ENCODE results near the gene TSNAX. TPM values are rescaled to one million over a fixed set of nuclear protein-coding genes. Genes with fewer than 3 reads are reported as not detected.

Gene TSNAX
- total and polyA plus RNA-seq, 4 donors = 12.8 to 25.4 (median 19.6) TPM

DNA sequence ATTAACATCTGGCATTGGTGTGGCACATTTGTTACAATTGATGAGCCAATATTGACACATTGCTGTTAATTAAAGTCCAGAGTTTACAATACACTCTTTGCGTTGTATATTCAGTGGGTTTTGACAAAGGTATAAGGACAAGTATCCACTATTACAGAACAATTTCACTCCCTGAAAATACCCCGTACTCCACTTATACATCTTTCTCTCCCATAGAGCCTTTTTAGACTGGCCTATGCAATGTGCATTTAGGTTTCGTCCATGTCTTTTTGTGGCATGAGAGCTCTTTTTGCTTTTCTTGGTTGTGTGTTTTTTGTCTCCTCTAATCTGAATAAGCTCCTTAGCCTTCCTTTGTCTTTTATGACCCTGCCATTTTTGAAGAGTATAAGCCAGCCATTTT lies 40.6 kb upstream of the TSNAX start:
- DNase-seq (ENCODE audit: low spot score) = no peak
- Histone ChIP-seq H3K9me3 (ENCODE audit: control insufficient read depth in 4 of 4, low read length in 3 of 4) (no peaks in the 10 kb centered on the region), H3K9ac (ENCODE audit: low read depth in 1 of 2, low read length in 2 of 2) (no peak overlapping the region), H3K4me1 (ENCODE audit: control insufficient read depth in 4 of 4, insufficient read depth in 4 of 4, low read length in 3 of 4) (no peaks in the 10 kb centered on the region), H3K27me3 (ENCODE audit: control insufficient read depth in 4 of 4, insufficient read depth in 4 of 4, low read length in 3 of 4) (no peaks in the 10 kb centered on the region), H3K36me3 (ENCODE audit: control insufficient read depth in 4 of 4, insufficient read depth in 3 of 4, low read depth in 1 of 4, low read length in 3 of 4) (no peaks in the 10 kb centered on the region), H3K27ac (ENCODE audit: low read depth in 1 of 2, low read length in 2 of 2) (no peak overlapping the region), H3K4me3 (ENCODE audit: low read depth in 1 of 3, low read length in 3 of 3) (no peak overlapping the region)
- TF ChIP-seq EGR1 (IDR thresholded peaks at IDR 0.05; ENCODE audit: low read depth in 2 of 2) (no peak), NR2F2 (IDR thresholded peaks at IDR 0.05) (no peak), YY1 (IDR thresholded peaks at IDR 0.05) (no peak), JUND (IDR thresholded peaks at IDR 0.05) (no peak), HNF4A (conservative IDR thresholded peaks at IDR 0.05) (no peak), RAD21 (IDR thresholded peaks at IDR 0.05) (no peak), FOXA2 (IDR thresholded peaks at IDR 0.05) (no peak), HNF4G (IDR thresholded peaks at IDR 0.05) (no peak)
- TF ChIP-seq, protein P1, sequence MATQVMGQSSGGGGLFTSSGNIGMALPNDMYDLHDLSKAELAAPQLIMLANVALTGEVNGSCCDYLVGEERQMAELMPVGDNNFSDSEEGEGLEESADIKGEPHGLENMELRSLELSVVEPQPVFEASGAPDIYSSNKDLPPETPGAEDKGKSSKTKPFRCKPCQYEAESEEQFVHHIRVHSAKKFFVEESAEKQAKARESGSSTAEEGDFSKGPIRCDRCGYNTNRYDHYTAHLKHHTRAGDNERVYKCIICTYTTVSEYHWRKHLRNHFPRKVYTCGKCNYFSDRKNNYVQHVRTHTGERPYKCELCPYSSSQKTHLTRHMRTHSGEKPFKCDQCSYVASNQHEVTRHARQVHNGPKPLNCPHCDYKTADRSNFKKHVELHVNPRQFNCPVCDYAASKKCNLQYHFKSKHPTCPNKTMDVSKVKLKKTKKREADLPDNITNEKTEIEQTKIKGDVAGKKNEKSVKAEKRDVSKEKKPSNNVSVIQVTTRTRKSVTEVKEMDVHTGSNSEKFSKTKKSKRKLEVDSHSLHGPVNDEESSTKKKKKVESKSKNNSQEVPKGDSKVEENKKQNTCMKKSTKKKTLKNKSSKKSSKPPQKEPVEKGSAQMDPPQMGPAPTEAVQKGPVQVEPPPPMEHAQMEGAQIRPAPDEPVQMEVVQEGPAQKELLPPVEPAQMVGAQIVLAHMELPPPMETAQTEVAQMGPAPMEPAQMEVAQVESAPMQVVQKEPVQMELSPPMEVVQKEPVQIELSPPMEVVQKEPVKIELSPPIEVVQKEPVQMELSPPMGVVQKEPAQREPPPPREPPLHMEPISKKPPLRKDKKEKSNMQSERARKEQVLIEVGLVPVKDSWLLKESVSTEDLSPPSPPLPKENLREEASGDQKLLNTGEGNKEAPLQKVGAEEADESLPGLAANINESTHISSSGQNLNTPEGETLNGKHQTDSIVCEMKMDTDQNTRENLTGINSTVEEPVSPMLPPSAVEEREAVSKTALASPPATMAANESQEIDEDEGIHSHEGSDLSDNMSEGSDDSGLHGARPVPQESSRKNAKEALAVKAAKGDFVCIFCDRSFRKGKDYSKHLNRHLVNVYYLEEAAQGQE (IDR thresholded peaks at IDR 0.05) = no peak
- TF ChIP-seq, protein P2, sequence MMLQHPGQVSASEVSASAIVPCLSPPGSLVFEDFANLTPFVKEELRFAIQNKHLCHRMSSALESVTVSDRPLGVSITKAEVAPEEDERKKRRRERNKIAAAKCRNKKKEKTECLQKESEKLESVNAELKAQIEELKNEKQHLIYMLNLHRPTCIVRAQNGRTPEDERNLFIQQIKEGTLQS (IDR thresholded peaks at IDR 0.05) = no peak
- TF ChIP-seq, protein P3, sequence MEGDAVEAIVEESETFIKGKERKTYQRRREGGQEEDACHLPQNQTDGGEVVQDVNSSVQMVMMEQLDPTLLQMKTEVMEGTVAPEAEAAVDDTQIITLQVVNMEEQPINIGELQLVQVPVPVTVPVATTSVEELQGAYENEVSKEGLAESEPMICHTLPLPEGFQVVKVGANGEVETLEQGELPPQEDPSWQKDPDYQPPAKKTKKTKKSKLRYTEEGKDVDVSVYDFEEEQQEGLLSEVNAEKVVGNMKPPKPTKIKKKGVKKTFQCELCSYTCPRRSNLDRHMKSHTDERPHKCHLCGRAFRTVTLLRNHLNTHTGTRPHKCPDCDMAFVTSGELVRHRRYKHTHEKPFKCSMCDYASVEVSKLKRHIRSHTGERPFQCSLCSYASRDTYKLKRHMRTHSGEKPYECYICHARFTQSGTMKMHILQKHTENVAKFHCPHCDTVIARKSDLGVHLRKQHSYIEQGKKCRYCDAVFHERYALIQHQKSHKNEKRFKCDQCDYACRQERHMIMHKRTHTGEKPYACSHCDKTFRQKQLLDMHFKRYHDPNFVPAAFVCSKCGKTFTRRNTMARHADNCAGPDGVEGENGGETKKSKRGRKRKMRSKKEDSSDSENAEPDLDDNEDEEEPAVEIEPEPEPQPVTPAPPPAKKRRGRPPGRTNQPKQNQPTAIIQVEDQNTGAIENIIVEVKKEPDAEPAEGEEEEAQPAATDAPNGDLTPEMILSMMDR (IDR thresholded peaks at IDR 0.05; ENCODE audit: low read depth, low read length, missing input control) = no peak
- 93% methylated on average over 3 of the region's 3 CpGs for WGBS

DNA sequence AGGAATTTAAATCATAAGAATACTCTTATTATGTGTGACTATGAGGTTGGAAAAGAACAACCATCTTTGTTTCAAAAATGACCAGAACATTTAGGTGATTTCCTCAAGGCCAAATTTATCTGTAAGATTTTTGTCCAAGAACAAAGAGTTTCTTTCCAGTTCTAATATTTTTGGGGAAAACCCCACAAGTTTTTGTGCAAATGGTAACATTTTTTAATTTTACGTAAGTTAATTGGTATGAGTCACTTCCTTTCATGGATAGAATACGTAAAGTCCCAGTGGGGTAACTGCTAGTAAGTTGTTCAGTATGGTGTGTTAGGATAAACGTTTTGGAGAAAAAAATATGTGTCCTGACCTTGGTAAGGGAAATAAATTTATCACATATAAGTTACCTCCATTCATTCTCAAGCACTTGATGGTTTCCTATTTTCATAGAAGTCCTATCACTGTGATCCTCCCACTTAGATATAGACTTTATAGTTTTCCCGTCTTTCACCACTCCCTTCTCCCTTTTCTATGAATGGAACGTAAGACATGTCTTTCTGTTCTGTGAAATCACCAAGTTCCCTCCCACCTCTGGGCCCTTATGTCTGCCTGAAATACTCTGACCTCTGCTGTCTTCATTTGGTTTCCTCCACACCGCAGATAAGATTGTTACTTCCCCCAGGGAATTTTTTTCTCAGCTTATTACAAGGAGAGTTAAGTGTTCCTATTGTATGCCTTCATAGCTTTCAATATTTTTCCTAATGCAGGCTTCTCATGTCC lies 34.9 kb upstream of the TSNAX start:
- 56% methylated on average over 6 of the region's 6 CpGs for WGBS
- H3K27ac ChIP-seq (ENCODE audit: low read depth in 1 of 2, low read length in 2 of 2) = no peak overlapping the region
- H3K9ac ChIP-seq (ENCODE audit: low read depth in 1 of 2, low read length in 2 of 2) = no peak overlapping the region
- TF ChIP-seq TAF1 (conservative IDR thresholded peaks at IDR 0.05) = no peak
- TF ChIP-seq EGR1 (IDR thresholded peaks at IDR 0.05; ENCODE audit: low read depth in 2 of 2) = no peak
- no peak for TF ChIP-seq FOXA2 (IDR thresholded peaks at IDR 0.05)
- TF ChIP-seq JUND (IDR thresholded peaks at IDR 0.05) = no peak
- TF ChIP-seq GABPA (IDR thresholded peaks at IDR 0.05 in 1 of 2, conservative IDR thresholded peaks at IDR 0.05 in 1 of 2) = no peak
- no peak for TF ChIP-seq HNF4A (conservative IDR thresholded peaks at IDR 0.05)
- no peak for TF ChIP-seq RAD21 (IDR thresholded peaks at IDR 0.05)
- TF ChIP-seq, protein P4, sequence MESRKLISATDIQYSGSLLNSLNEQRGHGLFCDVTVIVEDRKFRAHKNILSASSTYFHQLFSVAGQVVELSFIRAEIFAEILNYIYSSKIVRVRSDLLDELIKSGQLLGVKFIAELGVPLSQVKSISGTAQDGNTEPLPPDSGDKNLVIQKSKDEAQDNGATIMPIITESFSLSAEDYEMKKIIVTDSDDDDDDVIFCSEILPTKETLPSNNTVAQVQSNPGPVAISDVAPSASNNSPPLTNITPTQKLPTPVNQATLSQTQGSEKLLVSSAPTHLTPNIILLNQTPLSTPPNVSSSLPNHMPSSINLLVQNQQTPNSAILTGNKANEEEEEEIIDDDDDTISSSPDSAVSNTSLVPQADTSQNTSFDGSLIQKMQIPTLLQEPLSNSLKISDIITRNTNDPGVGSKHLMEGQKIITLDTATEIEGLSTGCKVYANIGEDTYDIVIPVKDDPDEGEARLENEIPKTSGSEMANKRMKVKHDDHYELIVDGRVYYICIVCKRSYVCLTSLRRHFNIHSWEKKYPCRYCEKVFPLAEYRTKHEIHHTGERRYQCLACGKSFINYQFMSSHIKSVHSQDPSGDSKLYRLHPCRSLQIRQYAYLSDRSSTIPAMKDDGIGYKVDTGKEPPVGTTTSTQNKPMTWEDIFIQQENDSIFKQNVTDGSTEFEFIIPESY (IDR thresholded peaks at IDR 0.05) = no peak
- no peak for TF ChIP-seq YY1 (IDR thresholded peaks at IDR 0.05)
- TF ChIP-seq SP1 (IDR thresholded peaks at IDR 0.05) = no peak
- TF ChIP-seq NR2F2 (IDR thresholded peaks at IDR 0.05) = no peak
- TF ChIP-seq, protein P3 (IDR thresholded peaks at IDR 0.05; ENCODE audit: low read depth, low read length, missing input control) = no peak
- no peak for TF ChIP-seq HNF4G (IDR thresholded peaks at IDR 0.05)
- no peak for TF ChIP-seq RXRA (IDR thresholded peaks at IDR 0.05)
- TF ChIP-seq, protein P1 (IDR thresholded peaks at IDR 0.05) = no peak

More for the DNA sequence above, 34.9 kb upstream of the TSNAX start:
- peaks cover 0 to 3% (median 2%) of the 10 kb centered on the region in 4 donors for H3K9me3 ChIP-seq (ENCODE audit: control insufficient read depth in 4 of 4, low read length in 3 of 4)
- H3K27me3 ChIP-seq (ENCODE audit: control insufficient read depth in 4 of 4, insufficient read depth in 4 of 4, low read length in 3 of 4) = no peaks in the 10 kb centered on the region
- H3K4me3 ChIP-seq (ENCODE audit: low read depth in 1 of 3, low read length in 3 of 3) = no peak overlapping the region
- no peaks in the 10 kb centered on the region for H3K4me1 ChIP-seq (ENCODE audit: control insufficient read depth in 4 of 4, insufficient read depth in 4 of 4, low read length in 3 of 4)
- no peak for DNase-seq (ENCODE audit: low spot score)
- no peaks in the 10 kb centered on the region for H3K36me3 ChIP-seq (ENCODE audit: control insufficient read depth in 4 of 4, insufficient read depth in 3 of 4, low read depth in 1 of 4, low read length in 3 of 4)

All from liver (tissue), 9 donors.